ENCODE data around the gene LOXHD1.

LOXHD1 gene

GRCh38 chr18:46625069-46625468 is 32.0 kb downstream of the LOXHD1 start (continued):
- TF ChIP-seq ZNF26 (tag by site-specific recombination; IDR thresholded peaks at IDR 0.05) (no peak), ZBTB11 (tag by site-specific recombination; conservative IDR thresholded peaks at IDR 0.05; ENCODE audit: low read depth) (no peak), ZSCAN30 (tag by site-specific recombination; IDR thresholded peaks at IDR 0.05) (no peak), ZXDB (tag by site-specific recombination; IDR thresholded peaks at IDR 0.05) (no peak), ZFP3 (tag by site-specific recombination; IDR thresholded peaks at IDR 0.05; ENCODE audit: low read depth) (no peak), ZNF76 (tag by site-specific recombination; IDR thresholded peaks at IDR 0.05; ENCODE audit: borderline replicate concordance, low read depth) (no peak), ZNF366 (tag by site-specific recombination; conservative IDR thresholded peaks at IDR 0.05) (no peak), PRDM6 (tag by site-specific recombination; IDR thresholded peaks at IDR 0.05) (no peak), PRDM1 (tag by site-specific recombination; IDR thresholded peaks at IDR 0.05) (no peak), ZNF548 (tag by site-specific recombination; IDR thresholded peaks at IDR 0.05) (no peak)

GRCh38 chr18:46624127-46624526 is 32.9 kb downstream of the LOXHD1 start:
- no peak overlapping the region for H3K4me3 ChIP-seq (ENCODE audit: low read depth, low read length)
- peak; percentile 59 for TF ChIP-seq EGR2 (tag by site-specific recombination; IDR thresholded peaks at IDR 0.05; ENCODE audit: low read depth)
- TF ChIP-seq ZNF174 (tag by site-specific recombination; IDR thresholded peaks at IDR 0.05) = no peak
- CTCF ChIA-PET = interaction anchor here (1.0 to 4.7 kb wide), 6 partner anchors 8 to 343 kb away, joined by 4 to 62 read pairs (median 8); partner anchors contain the start of gene LOXHD1
- POLR2A ChIA-PET = no interaction called here
- no peak overlapping the region for H3K27ac ChIP-seq (ENCODE audit: extremely low read depth, low read depth, low read length)
- H3K36me3 ChIP-seq (ENCODE audit: control insufficient read depth in 2 of 2, insufficient read depth in 1 of 2, low read length in 2 of 2) = no peaks in the 10 kb centered on the region
- no peaks in the 10 kb centered on the region for H3K9me3 ChIP-seq (ENCODE audit: control insufficient read depth, insufficient read depth, low read depth, low read length)
- no peaks in the 10 kb centered on the region for H3K4me1 ChIP-seq (ENCODE audit: control insufficient read depth, insufficient read depth, low read length)

- H3K4me1 ChIP-seq (ENCODE audit: control insufficient read depth, insufficient read depth, low read length) = no peaks in the 10 kb centered on the region
- H3K36me3 ChIP-seq (ENCODE audit: control insufficient read depth in 2 of 2, insufficient read depth in 1 of 2, low read length in 2 of 2) = no peaks in the 10 kb centered on the region
- ChIA-PET POLR2A (interaction anchor here (1.0 kb wide), 1 partner anchor 450 kb away, joined by 4 read pairs; a partner anchor contains a TSS), CTCF (interaction anchor here (0.6 to 4.7 kb wide), 19 partner anchors 8 to 477 kb away, joined by 3 to 62 read pairs (median 4); partner anchors contain the start of gene LOXHD1)
- H3K27ac ChIP-seq (ENCODE audit: extremely low read depth, low read depth, low read length) = no peak overlapping the region
- H3K4me3 ChIP-seq (ENCODE audit: low read depth, low read length) = no peak overlapping the region
- H3K9me3 ChIP-seq (ENCODE audit: control insufficient read depth, insufficient read depth, low read depth, low read length) = no peaks in the 10 kb centered on the region
- no peak for TF ChIP-seq ZBTB8A (tag by site-specific recombination; IDR thresholded peaks at IDR 0.05)
- no peak for TF ChIP-seq ZNF132 (tag by site-specific recombination; IDR thresholded peaks at IDR 0.05; ENCODE audit: borderline replicate concordance)
- TF ChIP-seq KLF8 (tag by site-specific recombination; IDR thresholded peaks at IDR 0.05) = no peak
- TF ChIP-seq ZNF426 (tag by site-specific recombination; IDR thresholded peaks at IDR 0.05) = no peak
- no peak for TF ChIP-seq ZNF843 (tag by site-specific recombination; IDR thresholded peaks at IDR 0.05)
- no peak for TF ChIP-seq WT1 (tag by site-specific recombination; IDR thresholded peaks at IDR 0.05)
- no peak for TF ChIP-seq ZSCAN23 (tag by site-specific recombination; IDR thresholded peaks at IDR 0.05)
- no peak for TF ChIP-seq ZNF624 (tag by site-specific recombination; IDR thresholded peaks at IDR 0.05)
- no peak for TF ChIP-seq ZBTB11 (tag by site-specific recombination; conservative IDR thresholded peaks at IDR 0.05; ENCODE audit: low read depth)
- TF ChIP-seq ZNF473 (tag by site-specific recombination; IDR thresholded peaks at IDR 0.05) = no peak
- TF ChIP-seq SP2 (tag by site-specific recombination; IDR thresholded peaks at IDR 0.05) = no peak
- no peak for TF ChIP-seq ZBTB26 (tag by site-specific recombination; optimal IDR thresholded peaks at IDR 0.05)
These were observed 33.5 kb downstream of the LOXHD1 start for GRCh38 chr18:46623541-46623940.

Measured in HEK293 (cell line).